Measurements from ENCODE around the gene PDE9A.

Gene PDE9A

DNA sequence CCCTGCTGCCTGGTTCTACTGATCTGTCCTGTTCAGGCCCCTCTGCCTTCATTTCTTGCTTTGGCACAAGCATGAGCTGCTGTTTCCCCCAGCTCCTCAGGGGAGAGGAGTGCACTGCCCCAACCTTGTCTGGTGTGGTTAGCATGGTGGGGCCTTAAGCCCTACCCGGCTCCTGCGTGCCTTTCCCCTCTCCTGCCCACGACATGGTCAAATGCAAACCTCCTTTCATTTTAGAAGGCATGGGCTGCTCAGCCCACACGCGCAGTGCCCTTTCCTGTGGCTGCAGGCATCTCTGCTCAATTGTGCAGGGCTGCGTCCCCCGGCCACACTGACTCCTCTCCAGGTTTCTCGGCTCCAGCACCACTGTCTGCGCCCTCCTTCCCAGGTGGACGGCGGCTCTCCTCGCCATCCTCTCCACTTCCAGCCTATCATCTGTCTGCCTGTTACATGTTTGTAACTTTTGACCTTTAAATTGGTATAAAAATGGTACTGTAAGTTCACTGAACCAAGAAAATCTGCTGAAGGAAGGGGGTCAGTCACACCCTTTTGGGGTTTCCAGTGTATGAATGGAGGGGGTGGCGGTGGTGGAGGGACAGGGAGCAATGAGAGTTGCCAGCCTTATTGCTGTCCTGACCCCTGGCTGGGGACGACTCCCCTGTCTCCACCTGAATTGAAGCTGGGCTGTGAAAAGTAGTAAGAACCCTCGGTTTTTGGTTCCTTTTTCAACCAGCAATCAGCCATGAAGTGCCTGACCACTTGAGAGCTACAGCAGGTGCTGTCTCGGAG is 5.1 kb downstream of the PDE9A start:
- DNase-seq: no peak

DNA sequence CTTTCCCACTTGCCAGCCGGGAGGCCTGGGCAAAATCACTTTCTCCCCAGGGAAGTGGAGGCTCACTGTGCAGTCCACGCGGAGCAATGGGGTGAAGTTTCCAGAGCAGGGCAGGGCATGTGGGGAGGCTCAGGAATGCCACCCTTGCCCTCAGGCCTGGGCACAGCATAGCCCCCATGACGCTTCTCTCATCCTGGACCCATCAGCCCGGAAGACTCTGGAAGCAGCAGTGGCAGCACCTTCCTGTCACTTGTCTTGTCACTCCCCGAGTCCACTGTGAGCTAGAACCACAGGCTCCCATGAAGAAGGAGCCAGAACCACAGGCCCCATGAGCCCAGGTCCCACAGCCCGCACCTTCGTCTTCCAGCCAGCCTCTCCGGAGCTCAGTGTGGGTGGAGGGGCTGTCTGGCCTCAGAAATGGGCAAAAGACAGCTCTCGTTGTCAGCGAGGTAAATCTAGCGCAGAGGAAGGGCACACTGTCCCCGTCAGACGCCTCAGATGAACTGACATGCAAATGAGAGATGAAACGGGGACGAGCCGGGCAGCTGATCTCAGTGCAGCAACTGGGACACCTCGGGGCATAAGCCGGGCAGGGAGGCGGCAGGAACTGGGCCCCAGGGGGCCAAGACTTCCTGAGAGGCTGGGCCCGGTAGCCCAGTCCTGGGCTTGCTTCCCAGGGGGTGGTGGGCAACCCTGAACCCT is 6.1 kb downstream of the PDE9A start:
- no peak for DNase-seq

DNA sequence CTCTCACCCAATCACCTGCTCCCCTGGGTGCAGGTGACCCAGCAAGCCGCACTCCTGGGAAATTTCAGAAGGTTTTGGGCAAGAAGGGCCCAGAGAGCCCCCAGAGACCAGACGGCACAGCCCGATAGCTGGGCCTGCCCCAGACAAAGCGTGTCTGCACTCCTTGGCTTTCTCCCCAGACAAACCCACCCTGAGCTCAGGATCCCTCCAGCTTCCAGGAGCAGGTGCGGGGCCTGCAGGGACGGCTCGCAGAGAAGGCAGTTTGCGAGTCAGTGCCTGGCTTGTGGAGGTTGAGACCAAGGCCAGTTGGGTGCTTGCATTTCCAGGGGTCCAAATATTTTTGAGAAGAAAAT is 6.7 kb downstream of the PDE9A start:
- no peak for DNase-seq

DNA sequence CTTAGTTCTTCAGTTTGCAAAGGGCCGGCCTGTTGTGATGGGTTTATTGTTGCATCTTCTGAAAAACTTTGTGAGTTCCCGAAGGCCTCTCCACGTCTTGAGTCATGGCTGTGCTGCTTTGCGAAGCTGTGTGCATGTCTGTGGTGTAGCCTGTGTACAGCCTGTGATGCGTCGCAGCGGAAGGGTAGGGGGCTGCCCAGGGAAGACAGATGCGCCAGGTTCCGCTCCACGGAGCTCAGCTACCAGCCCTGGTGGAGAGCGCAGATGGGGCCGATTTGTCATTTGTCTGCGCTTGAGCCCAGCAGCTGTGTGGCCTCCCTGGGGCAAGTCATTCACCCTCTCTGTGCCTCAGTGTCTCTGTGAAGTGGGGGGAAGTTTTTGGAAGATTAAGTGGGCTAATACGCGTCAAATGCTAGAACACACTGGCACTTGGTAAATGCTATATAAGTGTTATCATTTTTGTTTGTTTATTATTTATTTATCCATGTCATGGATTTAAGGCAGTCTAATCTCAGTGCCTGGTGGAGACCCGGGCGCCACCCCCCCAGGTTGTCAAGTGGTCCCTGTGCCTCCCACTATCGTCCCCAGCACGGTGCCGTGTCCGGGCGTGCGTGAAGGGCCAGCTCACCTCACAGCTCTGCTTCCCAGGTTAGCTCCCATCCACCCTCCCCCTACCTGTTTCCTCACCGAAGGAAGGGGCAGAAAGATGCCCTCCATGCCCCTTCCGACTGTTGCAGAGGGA is 8.4 kb downstream of the PDE9A start:
- no peak for DNase-seq

DNA sequence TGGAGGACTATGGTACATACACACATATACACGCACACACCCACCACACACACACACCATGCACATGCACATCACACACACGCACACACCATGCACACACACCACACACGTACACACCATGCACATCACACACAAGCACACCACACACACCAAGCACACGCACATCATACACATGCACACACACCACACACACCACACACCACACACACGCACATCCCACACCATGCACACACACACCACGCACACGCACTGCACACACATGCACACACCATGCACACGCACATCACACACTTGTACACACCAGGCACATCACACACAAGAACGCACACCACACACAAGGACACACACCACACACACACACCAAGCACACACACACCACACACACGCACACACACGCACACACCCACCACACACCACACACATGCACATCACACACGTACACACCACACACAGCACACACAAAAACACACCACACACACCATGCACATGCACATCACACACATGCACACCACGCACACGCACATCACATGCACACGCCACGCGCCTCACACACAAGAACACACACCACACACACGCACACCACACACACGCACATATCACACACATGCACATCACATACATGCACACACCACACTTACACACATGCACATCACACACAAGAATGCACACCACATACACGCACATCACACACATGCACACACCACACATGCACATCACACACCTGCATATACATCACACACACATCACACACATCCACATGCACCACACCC is 9.2 kb downstream of the PDE9A start:
- no peak for DNase-seq

DNA sequence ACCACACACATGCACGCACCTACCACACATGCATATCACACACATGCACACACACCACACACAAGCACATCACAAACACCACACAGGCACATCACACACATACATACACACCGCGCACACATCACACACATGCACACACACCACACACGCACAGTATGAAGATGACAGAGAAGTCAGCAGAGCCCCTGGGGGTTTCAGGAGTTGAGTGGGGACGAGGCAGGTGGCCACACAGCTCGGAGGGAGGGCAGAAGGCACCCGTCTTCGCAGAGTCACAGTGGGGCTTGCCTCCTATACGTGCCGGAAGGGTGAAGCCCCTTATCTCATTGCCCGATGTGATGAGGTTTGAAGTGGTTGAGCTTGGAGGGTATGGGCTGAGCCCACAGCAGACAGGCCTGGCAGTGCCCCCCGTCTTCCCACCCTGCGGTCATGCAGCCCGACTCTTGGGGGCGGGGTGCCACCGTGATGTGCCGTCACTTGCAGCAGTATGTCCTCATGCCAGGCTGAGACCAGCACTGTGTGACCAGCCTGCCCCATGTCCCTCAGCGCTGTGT is 9.9 kb downstream of the PDE9A start:
- DNase-seq: no peak

DNA sequence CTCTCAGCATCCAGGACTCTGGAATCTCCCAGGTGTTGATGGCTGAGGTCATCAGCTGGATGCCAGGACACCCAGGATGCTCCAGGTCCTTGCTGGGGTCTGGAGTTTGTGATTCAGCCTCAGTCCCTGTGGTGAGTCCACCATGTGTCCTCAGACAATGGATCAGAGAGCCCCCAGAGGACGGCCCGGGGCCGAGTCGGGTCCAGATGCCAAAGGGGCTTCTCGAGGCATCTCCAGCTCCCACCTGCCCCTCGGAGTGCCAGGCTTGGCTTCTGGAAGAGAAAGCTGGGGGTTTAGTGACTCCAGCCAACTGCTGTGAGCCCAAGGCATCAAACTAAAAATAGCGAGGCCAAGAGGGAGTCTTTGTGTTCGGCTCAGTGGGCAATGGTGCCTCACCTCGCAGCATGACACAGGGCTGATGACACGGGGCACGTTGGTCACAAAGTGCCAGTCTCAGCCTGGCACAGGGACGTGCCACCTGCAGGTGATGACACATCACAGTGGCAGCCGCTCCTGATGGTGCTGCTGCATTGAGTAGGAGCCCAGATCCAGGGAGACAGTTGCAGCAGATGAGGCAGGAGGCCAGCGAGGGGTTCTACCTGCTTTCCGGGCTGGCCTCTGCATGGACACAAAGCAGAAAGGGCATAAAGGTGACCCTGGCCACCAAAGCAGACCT is 10.6 kb downstream of the PDE9A start:
- DNase-seq: no peak

DNA sequence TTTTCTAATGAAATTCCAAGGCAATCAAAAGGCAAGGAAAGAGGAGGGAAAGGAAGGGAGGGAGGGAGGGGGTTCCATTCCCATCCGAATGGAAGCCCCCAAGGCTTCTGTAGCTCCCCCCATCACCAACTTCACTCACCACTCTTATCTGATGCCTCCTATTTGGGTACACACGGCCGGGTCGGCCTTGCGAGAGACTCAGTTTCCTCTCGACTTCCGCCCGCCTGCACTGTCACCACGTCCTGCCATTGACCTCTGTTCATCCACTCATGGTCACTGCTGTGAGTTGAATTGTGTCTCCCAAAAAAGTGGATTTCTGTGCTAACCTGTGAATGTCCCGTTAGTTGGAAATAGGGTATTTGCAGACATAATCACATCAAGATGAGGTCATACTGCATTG is 11.2 kb downstream of the PDE9A start:
- no peak for DNase-seq

DNA sequence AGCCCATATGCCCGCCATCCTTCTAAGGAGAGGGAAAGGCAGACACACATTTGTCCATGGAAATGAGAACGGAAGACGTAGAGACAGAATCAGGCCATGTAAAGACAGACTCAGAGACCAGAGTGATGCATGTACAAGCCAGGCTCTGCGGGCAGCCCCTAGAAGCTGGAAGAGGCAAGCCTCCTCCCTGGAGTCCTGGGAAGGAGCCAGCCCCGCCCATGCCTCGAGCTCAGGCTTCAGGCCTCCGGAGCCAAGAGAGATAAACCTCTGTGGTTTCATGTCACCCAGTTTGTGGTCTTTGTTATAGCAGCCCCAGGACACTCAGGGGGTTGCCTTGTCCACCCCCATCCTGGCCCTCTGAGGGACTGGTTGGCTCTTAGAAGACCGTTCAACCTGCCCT is 11.6 kb downstream of the PDE9A start:
- DNase-seq: no peak

DNA sequence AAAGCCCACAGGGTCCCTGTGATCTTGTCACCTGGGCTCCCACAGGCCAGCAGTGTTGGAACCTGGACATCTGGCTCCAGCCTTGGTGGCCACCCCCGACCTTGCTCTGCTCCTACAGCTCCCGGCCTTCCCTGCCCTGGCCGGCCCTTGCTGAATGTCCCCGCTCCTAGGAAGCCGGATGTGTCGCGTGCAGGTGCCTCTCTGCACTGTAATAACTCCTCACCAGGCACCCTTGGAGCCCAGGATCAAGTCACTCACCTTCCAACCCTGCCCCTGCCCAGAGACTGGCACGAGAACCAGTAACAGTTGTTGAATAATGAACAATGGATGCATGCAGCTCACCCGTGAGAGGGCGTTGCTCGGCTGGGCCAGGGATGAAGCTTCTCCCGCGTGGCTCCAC is 12.1 kb downstream of the PDE9A start:
- no peak for DNase-seq

DNA sequence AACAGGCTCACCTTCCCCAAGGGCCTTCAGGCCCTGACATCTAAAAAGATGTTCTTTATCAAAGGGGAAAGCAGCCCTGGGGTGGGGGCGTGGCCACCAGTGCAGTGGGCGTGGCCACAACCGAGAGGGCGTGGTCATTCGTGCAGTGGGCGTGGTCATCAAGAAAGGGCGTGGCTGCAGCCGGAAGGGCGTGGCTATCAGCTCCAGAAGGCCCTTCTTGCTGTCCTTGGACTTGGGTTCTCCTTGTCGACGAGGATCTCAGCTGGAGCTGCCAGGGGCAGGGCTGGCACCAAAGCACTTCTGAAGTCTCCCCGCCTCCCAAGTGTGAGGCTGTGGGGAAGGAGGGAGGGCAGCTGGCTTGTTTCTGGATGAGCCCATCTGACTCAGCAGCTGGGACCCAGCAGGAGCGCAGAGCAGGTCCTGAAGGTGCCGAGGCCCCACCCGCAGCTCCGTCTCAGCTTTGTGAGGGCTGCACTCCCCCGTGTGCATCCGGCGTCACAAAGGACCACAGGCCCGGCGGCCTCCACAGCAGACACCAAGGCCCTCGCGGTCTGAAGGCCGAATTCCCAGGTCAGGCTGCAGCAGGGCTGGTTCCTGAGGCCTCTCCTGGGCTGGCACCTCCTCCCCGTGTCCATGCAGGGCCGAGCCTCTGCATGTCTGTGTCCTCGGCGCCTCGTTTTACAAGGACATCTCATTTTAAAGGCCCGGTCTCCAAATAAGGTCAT is 12.8 kb downstream of the PDE9A start:
- no peak for DNase-seq

DNA sequence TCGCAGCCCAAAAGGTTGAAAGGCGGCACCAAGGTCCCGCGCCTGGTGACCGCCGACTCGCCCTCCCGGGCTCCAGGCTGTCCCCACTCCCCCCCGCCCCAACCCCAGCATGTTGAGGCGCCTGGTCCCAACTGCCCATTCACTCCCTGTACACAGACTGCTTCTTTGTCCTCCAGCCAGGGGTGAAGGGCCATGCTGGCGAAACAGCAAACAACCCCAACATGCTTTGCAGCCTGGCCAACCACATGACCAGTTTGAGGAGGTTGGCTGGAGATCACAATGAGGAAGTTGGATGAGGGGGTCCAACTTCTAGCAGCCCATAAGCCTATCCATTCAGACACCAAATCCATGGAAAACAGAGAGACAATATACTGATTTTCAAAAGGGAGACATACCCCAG is 13.5 kb downstream of the PDE9A start:
- no peak for DNase-seq

DNA sequence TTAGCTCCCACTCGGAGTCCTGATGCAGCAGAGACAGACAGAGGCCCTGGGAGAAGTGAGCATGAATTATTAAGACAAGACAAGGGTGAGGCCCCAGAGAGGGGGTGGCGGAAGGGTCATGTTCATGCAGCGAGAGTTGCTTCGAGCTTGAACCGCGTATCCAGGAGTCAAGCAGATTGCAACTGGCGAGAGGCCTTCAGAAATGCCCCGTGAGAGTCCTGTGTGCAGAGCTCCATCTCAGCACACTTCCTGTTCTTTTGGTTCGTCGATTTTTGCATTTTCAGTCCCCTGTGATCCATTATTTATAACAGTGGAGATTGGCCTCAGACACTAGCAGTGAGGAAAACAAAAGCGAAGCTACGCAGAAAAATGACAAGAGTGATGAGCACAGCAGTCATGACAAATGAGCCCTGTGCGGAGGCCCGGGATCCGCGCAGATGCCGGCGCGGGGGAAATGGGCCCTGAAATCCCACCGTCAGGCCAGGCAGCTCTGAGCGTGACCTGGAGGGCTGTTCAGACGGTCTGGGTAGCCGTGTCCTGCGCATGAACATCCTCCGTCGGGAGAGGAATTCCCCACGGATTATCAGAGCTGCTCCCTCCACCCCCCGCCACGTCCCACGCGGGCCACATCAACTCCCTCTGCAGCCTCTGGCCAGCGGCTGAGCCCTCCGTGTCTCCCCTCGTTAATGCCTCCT is 15.0 kb downstream of the PDE9A start:
- no peak for DNase-seq

DNA sequence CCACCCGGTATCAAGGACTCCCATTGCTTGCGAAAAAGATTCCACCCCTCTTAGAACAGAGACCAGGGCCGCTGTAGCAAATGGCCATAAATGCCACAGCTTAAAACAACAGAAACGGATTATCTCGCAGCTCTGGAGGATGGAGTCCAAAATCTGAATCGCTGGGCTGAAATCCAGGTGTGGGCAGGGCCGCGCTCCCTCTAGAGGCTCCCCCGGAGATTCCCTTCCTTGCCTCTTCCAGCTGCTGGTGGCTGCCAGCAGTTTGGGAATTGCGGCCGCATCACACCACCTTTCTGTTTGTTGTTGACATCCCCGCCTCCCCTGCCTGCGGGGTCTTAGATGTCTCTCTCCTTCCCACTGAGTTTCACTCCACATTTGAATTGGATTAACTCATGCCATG is 15.6 kb downstream of the PDE9A start:
- DNase-seq: no peak

DNA sequence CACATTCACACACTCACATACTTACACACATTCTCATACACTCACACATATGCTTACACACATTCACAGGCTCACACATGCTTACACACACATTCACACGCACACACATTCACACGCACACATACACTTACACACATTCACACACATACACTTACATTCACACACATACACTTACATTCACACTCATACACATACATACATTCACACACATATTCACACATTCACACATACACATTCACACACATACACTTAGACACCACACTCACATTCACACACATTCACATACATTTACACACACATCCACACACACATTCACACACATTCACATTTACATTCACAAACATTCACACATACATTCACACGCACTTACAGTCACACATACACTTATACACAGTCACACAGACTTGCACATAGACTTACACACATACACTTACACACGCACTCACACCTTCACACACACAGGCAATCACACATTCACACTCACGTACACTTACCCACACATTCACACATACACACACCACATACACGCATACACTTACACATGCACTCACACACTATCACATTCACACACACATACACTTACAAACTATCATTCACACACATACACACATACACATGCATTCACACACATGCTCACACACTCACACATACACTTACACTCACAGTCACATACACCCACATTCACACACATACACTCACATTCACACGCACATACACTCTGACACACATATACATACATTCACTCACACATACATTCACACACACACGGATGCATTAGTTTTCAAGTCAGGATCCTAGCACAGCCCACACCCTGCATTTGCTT is 16.8 kb downstream of the PDE9A start:
- DNase-seq: no peak

DNA sequence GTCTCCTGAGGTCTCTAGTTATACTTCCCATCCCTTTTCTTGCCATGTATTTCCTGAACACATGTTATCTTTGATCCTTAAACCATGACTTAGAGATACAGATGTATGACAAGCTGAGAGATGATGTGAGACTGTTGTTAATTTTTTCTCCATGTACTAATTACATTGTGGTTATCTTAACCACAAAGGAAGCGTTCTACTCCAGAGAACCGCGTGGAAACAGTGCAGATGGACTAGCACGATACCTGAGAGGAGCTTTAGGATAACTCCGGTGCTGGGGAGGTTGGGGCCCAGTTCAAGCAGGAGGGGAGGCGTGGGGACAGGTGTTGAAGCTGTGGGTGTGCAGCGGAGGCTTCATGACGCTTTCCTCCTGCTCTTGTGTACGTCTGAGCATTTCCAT is 17.5 kb downstream of the PDE9A start:
- no peak for DNase-seq

DNA sequence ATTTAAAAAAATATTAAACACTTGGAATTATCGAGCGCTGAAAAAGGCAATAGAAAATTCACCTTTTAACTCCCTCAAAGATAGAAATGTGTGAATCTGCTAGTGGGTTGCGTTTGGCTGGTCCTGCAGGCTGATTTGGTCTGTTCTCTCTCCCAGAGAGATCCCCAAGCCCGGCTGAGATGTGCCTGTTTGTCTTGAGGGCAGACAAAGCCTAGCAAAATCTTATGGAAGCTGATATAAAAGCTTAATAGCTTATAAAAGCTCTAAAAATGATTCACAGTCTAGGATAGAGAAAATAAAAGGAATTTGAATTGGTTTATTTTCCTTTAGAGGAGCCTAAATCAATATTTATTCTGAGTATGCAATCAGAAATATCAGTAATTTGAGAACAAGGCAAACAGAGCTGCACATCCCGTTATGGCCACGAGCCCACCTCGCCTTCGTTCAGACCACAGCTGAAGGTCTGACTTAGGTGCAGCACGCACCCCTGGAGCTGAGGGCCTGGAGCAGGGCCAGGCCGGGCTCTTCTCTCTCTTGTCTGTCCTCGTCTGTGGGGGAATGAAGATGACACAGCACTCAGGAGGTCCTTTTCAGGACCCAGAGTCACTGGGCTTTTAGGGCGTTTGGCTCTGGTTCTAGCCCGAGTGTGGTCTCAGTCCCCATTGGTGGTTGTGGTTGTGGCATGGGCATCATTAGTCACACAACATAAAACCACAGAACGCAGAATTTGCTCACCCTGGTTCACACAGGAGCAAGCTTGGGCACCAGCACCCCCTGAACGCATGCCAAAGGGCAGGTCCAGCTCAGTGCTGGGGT is 18.6 kb downstream of the PDE9A start:
- no peak for DNase-seq

DNA sequence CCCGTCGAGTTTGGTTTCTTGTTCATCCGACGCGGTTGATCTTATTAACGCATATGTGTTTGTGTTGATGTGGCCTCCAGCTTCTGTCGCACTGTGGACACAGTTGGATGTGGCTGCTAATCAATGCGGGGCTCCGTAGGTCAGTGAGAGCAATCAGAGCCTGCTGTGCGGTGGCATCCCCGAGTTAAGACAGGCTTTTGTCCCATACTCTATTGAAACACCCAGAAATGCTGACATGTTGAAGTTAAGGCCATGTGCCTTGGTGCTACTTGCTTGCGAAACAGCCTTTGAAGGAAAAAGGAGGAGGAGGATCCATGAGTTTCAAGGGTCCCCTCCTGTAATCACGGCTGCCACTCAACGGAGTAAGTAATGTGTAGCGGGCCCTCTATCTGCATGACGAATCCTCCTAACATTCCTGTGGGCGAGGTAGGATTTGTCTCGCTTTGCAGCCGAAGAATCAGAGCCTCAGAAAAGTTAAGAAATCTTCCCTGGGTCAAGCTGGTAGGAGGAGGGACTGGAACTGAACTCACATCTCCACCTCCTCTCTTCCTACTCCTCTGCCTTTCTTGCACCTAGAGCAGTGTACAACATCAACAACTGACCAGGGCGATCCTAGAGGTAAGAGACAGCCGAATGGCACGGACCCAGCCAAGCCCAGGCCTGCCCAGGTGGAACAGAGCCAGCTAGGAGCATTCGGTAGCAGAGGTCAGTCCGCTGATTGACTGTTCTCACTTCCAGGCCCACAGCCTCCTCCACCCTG is 19.5 kb downstream of the PDE9A start:
- no peak for DNase-seq

All from NCI-H1417 treated with DMSO at 0.1 percent for 48 hours (cell line).